WERI-Rb-1 (cell line): ENCODE data around the gene STX1B.

Experiments used
- DNase-seq: peaks from one replicate; pipeline ENCODE4 v3.0.0-alpha.2; 2020
- H3K27ac ChIP-seq: fragments of 250-450 bp; sonication (Bioruptor Pico); 2 replicates; pipeline ENCODE4 v1.5.1; 2020; ENCODE audit warnings: mild to moderate bottlenecking, moderate library complexity
- H3K27me3 ChIP-seq: fragments of 250-450 bp; sonication (Bioruptor Pico); 2 replicates; pipeline ENCODE4 v1.5.1; 2021; ENCODE audit warnings: mild to moderate bottlenecking, low read depth, moderate library complexity; ENCODE audit not compliant: insufficient read depth, severe bottlenecking
- H3K36me3 ChIP-seq: fragments of 250-450 bp; sonication (Bioruptor Pico); 2 replicates; pipeline ENCODE4 v1.5.1; 2020; ENCODE audit warnings: mild to moderate bottlenecking, moderate library complexity
- H3K4me3 ChIP-seq: 2 replicates; pipeline ENCODE4 v1.5.1; 2011; ENCODE audit warnings: low read depth, mild to moderate bottlenecking, control low read depth, low read length
- H3K9me3 ChIP-seq: fragments of 250-450 bp; sonication (Bioruptor Pico); 2 replicates; pipeline ENCODE4 v1.5.1; 2021; ENCODE audit warnings: mild to moderate bottlenecking, moderate library complexity; ENCODE audit not compliant: severe bottlenecking
- CTCF ChIP-seq: IDR thresholded peaks from 2 replicates; pipeline ENCODE4 v1.5.1; 2011; ENCODE audit warnings: low read depth, mild to moderate bottlenecking, control low read depth, inconsistent platforms, low read length

The STX1B gene

GRCh38 chr16:30965436-30965835, 45.0 kb downstream of the STX1B start:
- Histone ChIP-seq H3K4me3 (no peak overlapping the region), H3K27ac (no peak overlapping the region), H3K27me3 (no peaks in the 10 kb centered on the region), H3K36me3 (peaks cover 92% of the 10 kb centered on the region), H3K9me3 (no peaks in the 10 kb centered on the region)
- no peak for TF ChIP-seq CTCF
- DNase-seq = no peak

GRCh38 chr16:30964574-30965226, 45.7 kb downstream of the STX1B start:
- Histone ChIP-seq H3K27ac (no peak overlapping the region), H3K9me3 (no peaks in the 10 kb centered on the region), H3K27me3 (no peaks in the 10 kb centered on the region), H3K4me3 (no peak overlapping the region), H3K36me3 (peaks cover 93% of the 10 kb centered on the region)
- no peak for TF ChIP-seq CTCF
- no peak for DNase-seq

GRCh38 chr16:30963925-30964511, 46.4 kb downstream of the STX1B start:
- no peak overlapping the region for H3K27ac ChIP-seq

GRCh38 chr16:30961384-30961783, 49.1 kb downstream of the STX1B start:
- Histone ChIP-seq H3K27me3 (no peaks in the 10 kb centered on the region), H3K36me3 (peaks cover 73% of the 10 kb centered on the region), H3K27ac (no peak overlapping the region), H3K4me3 (no peak overlapping the region), H3K9me3 (no peaks in the 10 kb centered on the region)
- DNase-seq = no peak
- no peak for TF ChIP-seq CTCF

More at GRCh38 chr16:30963925-30964511, 46.4 kb downstream of the STX1B start:
- H3K36me3 ChIP-seq = peaks cover 93% of the 10 kb centered on the region
- no peaks in the 10 kb centered on the region for H3K9me3 ChIP-seq
- no peaks in the 10 kb centered on the region for H3K27me3 ChIP-seq
- no peak for TF ChIP-seq CTCF
- no peak overlapping the region for H3K4me3 ChIP-seq
- DNase-seq = no peak

GRCh38 chr16:30958175-30959079, 52.0 kb downstream of the STX1B start:
- Histone ChIP-seq H3K4me3 (peak overlapping the region; percentile 94), H3K27me3 (no peaks in the 10 kb centered on the region), H3K36me3 (peaks cover 47% of the 10 kb centered on the region), H3K27ac (peak overlapping the region; percentile 100), H3K9me3 (no peaks in the 10 kb centered on the region)
- TF ChIP-seq CTCF = no peak
- DNase-seq = peak; percentile 65
